K562 (cell line): Measurements from ENCODE around the gene NTSR1. TPM values are rescaled to one million over a fixed set of nuclear protein-coding genes. Genes with fewer than 3 reads are reported as not detected.

Experiments
- AFF1 ChIP-seq, 2 experiments: fragments of 450-650 bp; IDR thresholded peaks; 2 replicates each; pipeline ENCODE4 v1.6.1; 2018; ENCODE audit warnings: mild to moderate bottlenecking in 2 of 2, low read depth in 1 of 2; ENCODE audit not compliant: partially characterized antibody in 2 of 2
- BRD9 ChIP-seq: fragments of 450-650 bp; IDR thresholded peaks from 2 replicates; pipeline ENCODE4 v1.6.1; 2018; ENCODE audit warnings: low read depth; ENCODE audit not compliant: partially characterized antibody
- CC2D1A ChIP-seq: fragments of 450-650 bp; IDR thresholded peaks from 2 replicates; pipeline ENCODE4 v1.6.1; 2017; ENCODE audit warnings: mild to moderate bottlenecking
- EWSR1 ChIP-seq: fragments of 450-650 bp; IDR thresholded peaks from 2 replicates; pipeline ENCODE4 v1.6.1; 2018; ENCODE audit warnings: borderline replicate concordance, mild to moderate bottlenecking, low read depth, moderate library complexity; ENCODE audit not compliant: partially characterized antibody
- LARP7 ChIP-seq: fragments of 450-650 bp; IDR thresholded peaks from 2 replicates; pipeline ENCODE4 v1.6.1; 2016
- NKRF ChIP-seq: fragments of 450-650 bp; IDR thresholded peaks from 2 replicates; pipeline ENCODE4 v1.6.1; 2016; ENCODE audit warnings: borderline replicate concordance
- NR0B1 ChIP-seq: fragments of 450-650 bp; IDR thresholded peaks from one replicate; pipeline ENCODE4 v1.6.1; 2018; ENCODE audit warnings: mild to moderate bottlenecking, moderate library complexity; ENCODE audit not compliant: partially characterized antibody
- NR2C2 ChIP-seq, 2 experiments: fragments of 200-800 bp in 1 of 2; sonication (Bioruptor generic) in 1 of 2; sonication (generic) in 1 of 2; formaldehyde crosslinking in 1 of 2; IDR thresholded peaks; 2 replicates each; pipeline versions ENCODE4 v1.6.1 to v1.8.0; 2016 to 2022; ENCODE audit warnings: mild to moderate bottlenecking in 1 of 2, missing compliant biosample characterization in 1 of 2, missing genetic modification characterization in 1 of 2, missing genetic modification reagents in 1 of 2
- PML ChIP-seq: IDR thresholded peaks from 2 replicates; pipeline ENCODE4 v1.6.1; 2012; ENCODE audit warnings: low read length, inconsistent platforms
- POLR2AphosphoS5 ChIP-seq: IDR thresholded peaks from 2 replicates; pipeline ENCODE4 v1.6.1; 2011; ENCODE audit warnings: mild to moderate bottlenecking, low read depth, low read length, moderate library complexity; ENCODE audit not compliant: control insufficient read depth, insufficient read depth
- POLR3A ChIP-seq: IDR thresholded peaks from 2 replicates; pipeline ENCODE4 v1.6.1; 2011; ENCODE audit warnings: borderline replicate concordance, mild to moderate bottlenecking, moderate library complexity; ENCODE audit not compliant: insufficient read length, insufficient read depth; ENCODE audit errors: extremely low read depth
- RFX5 ChIP-seq: IDR thresholded peaks from 2 replicates; pipeline ENCODE4 v1.6.1; 2011; ENCODE audit warnings: low read depth, mild to moderate bottlenecking, improper control_type of control experiment, low read length
- SETDB1 ChIP-seq: IDR thresholded peaks from one replicate; pipeline ENCODE4 v1.6.1; 2012; ENCODE audit warnings: low read length, control low read depth, inconsistent platforms
- SRSF1 ChIP-seq: fragments of 200-400 bp; formaldehyde crosslinking; IDR thresholded peaks from 2 replicates; pipeline ENCODE4 v1.6.1; 2017; ENCODE audit warnings: mild to moderate bottlenecking, low read depth, low read length, moderate library complexity
- ZNF121 ChIP-seq: sonication (generic); formaldehyde crosslinking; conservative IDR thresholded peaks from 2 replicates; pipeline ENCODE4 v1.8.0; 2022; ENCODE audit warnings: missing genetic modification reagents
- ZNF212 ChIP-seq: fragments of 450-650 bp; formaldehyde crosslinking; IDR thresholded peaks from 2 replicates; pipeline ENCODE4 v1.4.0; 2020; ENCODE audit warnings: mild to moderate bottlenecking
- ZNF311 ChIP-seq: fragments of 250-450 bp; sonication (Bioruptor Pico); IDR thresholded peaks from 2 replicates; pipeline ENCODE4 v1.4.0; 2020; ENCODE audit warnings: mild to moderate bottlenecking, moderate library complexity
- ZNF655 ChIP-seq: fragments of 250-450 bp; sonication (Bioruptor Pico); IDR thresholded peaks from 2 replicates; pipeline ENCODE4 v1.5.0; 2021
- polyA plus RNA-seq, 8 experiments: library from polyadenylated mRNA; depleted of rRNA in 4 of 8; stranded (reverse) in 5 of 8; unstranded in 3 of 8; fragments of >200 nt; fragmentation: Nextera tagmentation in 2 of 8; fragmentation: Illumina TruSeq in 1 of 8; extraction: Ambion mirVana in 2 of 8; extraction: Trizol in 1 of 8; gene quantifications; 2 replicates each; pipeline versions ENCODE4 v1.2.1 to v1.2.3, GENCODE V29; 2011 to 2014; ENCODE audit warnings: inconsistent platforms in 1 of 8, missing spikeins in 1 of 8
- total RNA-seq, 7 experiments: library from RNA; depleted of rRNA in 6 of 7; stranded (reverse); fragments of >200 nt in 6 of 7; fragmentation: Illumina TruSeq in 2 of 7; extraction: Trizol in 2 of 7; gene quantifications; 2 replicates each; pipeline versions ENCODE4 v1.2.1 to v1.2.3, GENCODE V29; 2011 to 2021; ENCODE audit warnings: low replicate concordance in 1 of 7

The NTSR1 gene
- total and polyA plus RNA-seq, 9 of the 15 experiments (the other 6 are each of a cell fraction or from before 2014, with no cell fraction given): 0.04 to 0.40 (median 0.13) TPM; not detected in 3

- TF ChIP-seq AFF1 (IDR thresholded peaks at IDR 0.05; ENCODE audit: low read depth in 1 of 2, partially characterized antibody in 2 of 2) (peak in 1 of 2 experiments; percentile 53), SETDB1 (no peak), ZNF655 (CRISPR knock-in tag) (no peak), RFX5 (no peak), LARP7 (peak; percentile 88; the same call in 1 of the 2 replicates), EWSR1 (no peak), SRSF1 (no peak), ZNF311 (CRISPR knock-in tag) (peak; percentile 57; the same call in 1 of the 2 replicates), CC2D1A (peak; percentile 67), BRD9 (peak; percentile 15), ZNF121 (CRISPR knock-in tag) (no peak), PML (no peak), ZNF212 (no peak), NKRF (peak; percentile 38; the same call in 1 of the 2 replicates), POLR2AphosphoS5 (peak; percentile 81), NR0B1 (no peak), NR2C2 (CRISPR knock-in tag; IDR thresholded peaks at IDR 0.05) (no peak), NR2C2 (tag; IDR thresholded peaks at IDR 0.05) (peak; percentile 50; the same call in 1 of the 2 replicates), POLR3A (no peak)
These were observed 68.3 kb downstream of the NTSR1 start (continued) for GRCh38 chr20:62776692-62777527.
